HG03460 (cell line): Measurements from ENCODE around the gene TIMM29.

Source experiments
- ATAC-seq: cut with Tn5 transposase; IDR thresholded peaks from one replicate; pipeline ENCODE4 v1.9.1; 2021; ENCODE audit not compliant: unreplicated experiment

The TIMM29 gene

DNA sequence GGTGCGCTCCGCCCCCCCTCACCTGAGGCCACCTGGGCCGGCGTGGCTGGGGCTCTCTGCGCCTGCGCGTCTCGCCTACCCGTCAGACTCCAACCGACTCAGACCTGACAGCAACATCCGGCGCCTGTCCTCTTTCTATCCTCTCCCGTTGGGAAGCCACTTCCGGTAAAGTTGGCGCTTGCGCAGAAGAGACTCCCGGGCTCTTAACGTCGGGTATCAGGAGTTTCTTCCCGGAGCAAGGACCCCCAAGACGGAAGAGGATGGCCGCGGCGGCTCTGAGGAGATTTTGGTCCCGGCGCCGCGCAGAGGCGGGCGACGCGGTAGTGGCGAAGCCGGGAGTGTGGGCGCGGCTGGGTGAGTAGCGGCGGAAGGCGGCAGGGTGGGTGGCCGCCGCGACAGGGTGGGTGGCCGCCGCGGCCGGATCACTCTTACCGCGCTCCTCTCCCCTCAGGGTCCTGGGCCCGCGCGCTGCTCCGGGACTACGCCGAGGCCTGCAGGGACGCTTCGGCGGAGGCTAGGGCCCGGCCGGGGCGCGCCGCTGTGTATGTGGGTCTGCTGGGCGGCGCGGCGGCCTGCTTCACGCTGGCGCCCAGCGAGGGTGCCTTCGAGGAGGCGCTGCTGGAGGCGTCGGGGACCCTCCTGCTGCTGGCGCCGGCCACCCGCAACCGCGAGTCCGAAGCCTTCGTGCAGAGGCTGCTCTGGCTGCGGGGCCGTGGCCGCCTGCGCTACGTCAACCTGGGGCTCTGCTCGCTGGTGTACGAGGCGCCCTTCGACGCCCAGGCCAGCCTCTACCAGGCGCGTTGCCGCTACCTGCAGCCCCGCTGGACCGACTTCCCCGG lies at the start of gene TIMM29, which contains the start of gene YIPF2:
TIMM29 (plus strand) TSS at position 249 of the 839 bp plus-strand sequence; CDS start at position 261, 12 bp downstream.
YIPF2 (minus strand) TSS at position 77 of the 839 bp plus-strand sequence. CDS start 229 bp downstream, outside the sequence.
- peak; percentile 71 for ATAC-seq

DNA sequence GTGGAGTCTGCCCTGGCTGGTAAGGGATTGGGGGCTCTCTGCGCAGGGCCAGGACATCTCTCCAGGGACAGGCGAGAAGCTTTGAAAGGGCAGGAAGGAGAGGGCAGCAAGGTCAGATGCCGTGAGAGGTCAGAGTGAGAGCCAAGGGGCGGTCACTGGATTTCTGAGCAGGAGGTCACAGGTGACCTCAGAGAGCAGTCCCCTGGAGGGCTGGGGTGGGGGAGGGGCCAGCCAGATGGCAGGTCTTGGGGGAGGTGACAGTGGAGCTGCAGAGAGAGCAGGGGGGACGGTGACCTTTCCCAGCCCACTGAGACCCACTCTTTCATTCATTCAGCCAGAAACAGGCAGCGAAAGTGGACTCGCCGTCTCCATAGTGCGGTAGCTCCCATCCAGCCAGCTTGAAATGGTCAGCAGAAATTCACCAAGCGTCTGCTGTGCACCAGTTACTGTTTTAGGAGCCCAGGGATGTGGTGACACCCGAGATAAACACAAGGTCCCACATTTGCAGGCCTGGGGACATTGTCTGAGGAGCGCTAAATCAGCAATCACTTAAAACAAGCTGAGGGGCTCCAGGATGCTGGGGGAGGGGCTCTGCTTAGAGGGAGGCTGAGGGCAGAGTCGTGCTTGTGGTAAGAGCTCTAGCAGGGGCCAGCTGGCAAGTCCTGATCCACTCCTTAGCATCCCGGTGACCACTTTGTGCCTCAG lies 47.1 kb upstream of the TIMM29 start:
- no peak for ATAC-seq

DNA sequence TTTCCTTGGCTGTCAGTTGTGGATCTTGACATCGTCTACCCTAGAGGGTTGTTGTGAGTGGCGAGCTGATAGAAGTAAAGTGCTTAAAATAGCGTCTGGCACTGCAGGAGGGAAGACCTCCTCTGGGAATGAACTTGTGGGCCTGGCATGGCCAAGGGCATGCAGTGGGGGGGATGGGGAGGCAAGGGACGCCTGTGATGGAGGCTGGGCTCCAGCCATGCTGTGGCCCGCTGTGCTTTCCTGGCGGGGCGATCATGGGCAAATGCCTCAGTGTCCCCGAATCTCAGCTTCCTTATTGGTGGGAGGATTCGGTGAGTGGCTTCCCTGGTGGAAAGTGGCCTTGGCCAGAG lies 46.5 kb upstream of the TIMM29 start:
- ATAC-seq = no peak

- no peak for ATAC-seq
Measured at GRCh38 chr19:10884274-10884673, 44.3 kb upstream of the TIMM29 start.

DNA sequence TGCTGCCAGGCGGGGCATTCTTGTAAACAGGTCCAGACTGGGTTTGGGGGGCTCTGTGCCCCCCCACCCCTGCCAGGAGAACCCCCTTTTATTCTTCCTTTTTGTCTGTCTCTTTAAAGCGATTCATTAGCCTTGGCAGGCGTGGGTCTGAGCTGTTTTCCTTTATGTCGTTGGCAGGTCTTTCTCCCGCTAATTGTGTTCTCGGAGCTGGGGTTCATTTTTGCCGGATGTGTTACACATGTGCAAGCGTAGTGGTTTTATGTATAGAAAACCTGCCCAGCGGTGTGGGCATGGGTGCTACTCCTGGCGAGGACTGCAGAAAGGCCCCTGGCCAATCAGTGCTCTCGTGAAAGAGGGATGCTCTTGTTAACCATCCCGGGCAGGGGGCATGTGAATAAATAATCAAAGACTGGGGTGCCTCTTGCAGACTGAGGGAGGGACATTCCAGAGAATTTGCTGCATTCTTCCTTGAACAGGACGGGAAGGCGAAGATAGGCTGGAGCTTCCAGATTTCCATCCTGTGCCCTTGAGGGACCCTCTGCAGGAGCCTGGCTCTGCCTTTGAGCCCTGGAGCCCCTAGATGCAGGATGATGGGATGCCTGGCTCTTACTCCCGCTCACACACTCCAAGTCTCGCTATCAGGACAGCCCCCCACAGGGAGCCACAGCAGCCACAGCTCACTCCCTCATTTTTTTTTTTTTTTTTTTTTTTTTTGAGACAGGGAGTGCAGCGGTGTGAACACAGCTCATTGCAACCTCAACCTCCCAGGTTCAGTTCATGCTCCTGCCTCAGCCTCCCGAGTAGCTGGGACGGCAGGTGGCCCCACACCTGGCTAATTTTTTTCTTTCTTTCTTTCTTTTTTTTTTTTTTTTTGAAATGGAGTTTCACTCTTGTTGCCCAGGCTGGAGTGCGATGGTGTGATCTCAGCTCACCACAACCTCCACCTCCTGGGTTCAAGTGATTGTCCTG lies 43.1 kb upstream of the TIMM29 start:
- no peak for ATAC-seq

DNA sequence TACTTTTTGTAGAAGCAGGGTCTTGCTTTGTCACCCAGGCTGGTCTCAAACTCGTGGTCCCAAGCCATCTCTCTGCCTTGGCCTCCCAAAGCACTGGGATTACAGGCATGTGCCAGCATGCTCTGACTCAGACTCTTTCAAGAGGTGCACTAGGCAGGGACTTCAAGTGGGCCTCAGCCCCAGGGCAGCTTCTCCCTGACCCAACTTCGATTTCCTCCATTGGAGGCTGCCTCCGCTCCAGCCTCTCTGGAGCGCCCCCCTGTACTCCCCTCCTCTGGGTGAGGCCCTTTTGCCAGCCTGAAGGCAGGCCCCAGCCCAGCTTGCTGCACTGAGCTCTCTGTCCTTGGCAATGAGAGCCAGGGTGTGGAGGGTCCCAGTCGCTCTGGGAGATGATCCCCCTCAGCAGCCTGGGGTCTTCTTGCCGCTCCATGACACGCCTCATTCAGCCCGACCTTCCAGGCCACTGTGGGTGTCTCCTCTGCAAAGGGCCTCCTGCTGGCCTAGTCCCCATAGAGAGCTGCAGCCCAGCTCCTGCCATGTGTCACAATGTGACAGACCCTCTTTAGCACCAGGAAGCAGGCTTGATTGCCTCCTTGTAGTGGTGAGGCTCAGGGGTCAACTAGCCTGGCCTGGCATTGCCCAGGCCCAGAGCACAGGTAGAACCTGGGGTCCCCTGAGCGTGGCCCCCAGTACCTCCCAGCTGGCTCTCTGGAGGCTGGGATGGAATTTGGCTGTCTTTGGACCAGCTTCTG lies 40.8 kb upstream of the TIMM29 start:
- ATAC-seq = no peak

- no peak for ATAC-seq
Measured at GRCh38 chr19:10888421-10888866, 40.2 kb upstream of the TIMM29 start.

GRCh38 chr19:10889880-10890279 lies 38.7 kb upstream of the TIMM29 start:
- ATAC-seq = no peak

- ATAC-seq = no peak
Measured at GRCh38 chr19:10891405-10892086, 37.1 kb upstream of the TIMM29 start.

DNA sequence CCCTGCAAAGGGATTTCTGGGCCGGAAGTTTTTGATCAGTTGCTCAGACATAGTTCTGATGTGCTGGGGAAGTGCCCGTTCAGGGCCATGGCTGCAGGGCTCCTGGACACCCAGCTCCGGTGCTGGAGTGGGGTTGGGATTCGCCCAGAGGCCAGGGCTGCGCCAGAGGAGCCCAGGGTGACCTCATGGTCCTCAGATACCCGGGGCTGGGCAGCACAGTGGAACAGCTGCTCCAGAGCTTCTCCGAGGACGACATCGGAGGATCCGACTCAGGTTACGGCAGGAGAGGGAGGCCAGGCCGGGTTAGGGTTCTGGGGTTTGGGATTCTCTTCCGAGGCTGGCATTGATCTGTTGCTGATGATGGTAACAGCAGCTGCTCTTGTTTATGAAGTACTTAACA lies 36.4 kb upstream of the TIMM29 start:
- no peak for ATAC-seq

DNA sequence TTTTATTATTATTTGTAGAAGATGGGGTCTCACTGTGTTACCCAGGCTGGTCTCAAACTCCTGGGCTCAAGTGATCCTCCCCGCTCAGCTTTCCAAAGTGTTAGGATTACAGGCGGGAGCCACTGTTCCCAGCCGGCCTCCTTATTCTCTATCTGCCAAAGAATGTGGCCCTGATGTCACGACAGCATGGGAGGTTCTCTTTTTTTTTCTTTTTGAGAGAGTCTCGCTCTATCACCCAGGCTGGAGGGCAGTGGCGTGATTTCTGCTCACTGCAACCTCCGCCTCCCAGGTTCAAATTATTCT lies 33.7 kb upstream of the TIMM29 start:
- ATAC-seq = no peak

- ATAC-seq = no peak
Measured at GRCh38 chr19:10895363-10895762, 33.2 kb upstream of the TIMM29 start.

DNA sequence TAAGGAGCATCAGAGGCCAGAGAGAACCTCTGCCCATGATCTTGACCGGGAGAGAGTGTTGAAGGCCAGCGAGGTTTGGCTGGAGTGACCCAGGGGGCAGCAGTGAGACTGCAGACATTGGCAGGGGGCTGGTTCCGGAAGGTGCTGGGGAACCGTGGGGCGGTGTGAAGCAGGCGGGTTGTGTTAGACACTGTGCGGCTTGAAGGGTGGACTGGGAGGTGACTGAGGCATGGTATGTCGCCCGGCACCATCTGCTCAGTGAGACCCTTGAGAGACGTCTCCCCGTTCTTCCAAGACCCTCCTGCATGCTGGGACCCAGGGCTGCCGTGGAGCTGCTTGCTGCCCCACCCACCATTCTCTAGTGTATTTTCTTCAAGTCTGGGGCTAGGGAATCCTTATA lies 32.7 kb upstream of the TIMM29 start:
- ATAC-seq = no peak

GRCh38 chr19:10896851-10897526 lies 31.6 kb upstream of the TIMM29 start:
- ATAC-seq = no peak

DNA sequence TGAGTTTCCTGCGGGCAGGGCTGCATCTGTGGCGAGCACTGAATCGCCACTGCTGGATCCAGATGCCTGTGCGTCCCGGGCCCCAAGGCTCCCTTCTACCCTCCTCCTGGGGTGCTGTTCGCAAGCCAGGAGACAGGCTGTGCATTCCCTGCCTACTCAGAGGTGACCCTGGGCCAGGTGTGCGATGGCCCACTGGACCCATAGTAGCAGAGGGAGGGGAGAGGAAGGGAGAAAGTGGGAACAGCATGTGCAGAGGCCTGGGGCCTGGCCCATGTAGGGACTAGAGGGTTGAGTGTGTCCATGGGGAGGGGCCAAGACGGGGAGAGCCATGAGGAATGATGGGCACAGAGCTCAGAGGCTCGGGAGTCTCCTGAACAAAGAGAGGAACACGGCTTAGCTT lies 30.0 kb upstream of the TIMM29 start:
- no peak for ATAC-seq

DNA sequence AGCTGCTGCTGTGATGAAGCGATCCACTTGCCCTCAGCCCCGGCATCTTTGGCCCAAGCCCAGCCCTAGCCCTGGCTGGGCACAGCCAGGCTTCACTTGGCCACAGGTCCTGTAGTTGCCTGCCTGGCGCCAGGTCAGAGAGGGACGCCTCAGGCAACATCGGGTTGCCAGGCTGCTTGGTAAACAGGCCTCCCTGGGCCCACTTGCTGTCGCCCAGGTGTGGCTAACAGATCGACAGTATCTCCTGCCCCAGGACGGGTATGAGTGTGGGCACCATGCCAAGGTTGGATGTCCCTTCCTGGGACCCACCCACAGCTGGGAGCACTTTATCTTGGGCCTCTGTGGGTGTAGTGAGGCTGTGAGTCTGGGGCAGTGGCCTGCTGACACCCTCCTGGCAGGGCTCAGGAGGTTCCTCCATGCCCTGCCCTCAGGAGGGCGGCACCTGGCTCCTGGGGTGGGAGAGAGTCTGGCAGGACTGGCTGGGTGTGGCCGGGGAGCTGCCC lies 29.4 kb upstream of the TIMM29 start:
- ATAC-seq = no peak

- no peak for ATAC-seq
Measured at GRCh38 chr19:10907925-10908324, 20.7 kb upstream of the TIMM29 start.

GRCh38 chr19:10908380-10908960 lies 20.1 kb upstream of the TIMM29 start:
- ATAC-seq = no peak
